Stimulated activated memory B cell treated with anti-CD40 and anti-IgM and Interleukin-4, amounts not matched to agents 10 μg/mL and 1 μg/mL and 100 μg/mL, for 72 hours (primary cell): ENCODE measurements around the gene IRF1.
"Not testable (repeated sequence)": the region's sequence is repeated elsewhere in the genome, so short reads cannot be mapped to it uniquely, and the experiment has no call there.

Source experiments
- ATAC-seq: fragments of 150-1000 bp; cut with Tn5 transposase; 2 replicates; pipeline ENCODE4 v1.10.0; 2021
- H3K27ac Mint-ChIP-seq: one replicate; pipeline ENCODE4 v1.8.0; 2022; ENCODE audit warnings: mild to moderate bottlenecking, mixed read lengths
- H3K27me3 Mint-ChIP-seq: one replicate; pipeline ENCODE4 v1.8.0; 2022; ENCODE audit warnings: mixed read lengths
- H3K36me3 Mint-ChIP-seq: one replicate; pipeline ENCODE4 v1.8.0; 2022; ENCODE audit warnings: mixed read lengths
- H3K4me1 Mint-ChIP-seq: one replicate; pipeline ENCODE4 v1.8.0; 2022; ENCODE audit warnings: mixed read lengths
- H3K4me3 Mint-ChIP-seq: one replicate; pipeline ENCODE4 v1.8.0; 2022; ENCODE audit warnings: mild to moderate bottlenecking, moderate library complexity, mixed read lengths
- H3K9me3 Mint-ChIP-seq: one replicate; pipeline ENCODE4 v1.8.0; 2022; ENCODE audit warnings: mixed read lengths

Gene IRF1

DNA sequence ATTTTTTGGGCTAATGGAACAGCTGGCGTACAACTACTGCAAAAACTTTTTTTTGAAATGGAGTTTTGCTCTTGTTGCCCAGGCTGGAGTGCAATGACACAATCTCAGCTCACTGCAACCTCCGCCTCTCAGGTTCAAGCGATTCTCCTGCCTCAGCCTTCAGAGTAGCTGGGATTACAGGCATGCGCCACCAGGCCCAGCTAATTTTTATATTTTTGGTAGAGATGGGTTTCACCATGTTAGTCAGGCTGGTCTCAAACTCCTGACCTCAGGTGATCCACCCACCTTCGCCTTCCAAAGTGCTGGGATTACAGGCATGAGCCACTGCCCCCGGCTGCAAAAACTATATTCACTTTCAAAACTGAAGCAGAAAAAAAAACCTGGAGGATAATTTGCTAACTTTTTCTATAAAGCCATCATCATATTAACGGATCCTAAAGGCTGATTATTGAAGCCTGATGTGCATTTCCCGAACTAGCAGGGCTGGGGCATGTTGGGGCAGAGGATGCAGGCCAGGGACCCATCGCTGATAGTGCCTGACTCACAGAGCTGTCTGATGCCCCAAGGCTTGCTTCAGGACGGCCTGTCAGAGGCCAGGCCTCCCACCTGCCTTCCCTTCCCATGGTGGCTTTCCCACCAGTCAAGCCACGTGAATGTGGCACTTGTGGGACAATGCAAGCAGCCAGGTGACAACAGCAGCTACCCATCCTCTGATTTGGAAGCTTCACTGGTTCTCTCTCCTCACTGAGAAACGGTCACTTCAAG is 5.5 kb downstream of the IRF1 start:
- Mint-ChIP-seq H3K27ac (peak overlapping the region; percentile 76), H3K4me1 (peaks cover 64% of the 10 kb centered on the region), H3K36me3 (peaks cover 55% of the 10 kb centered on the region)
- H3K9me3 Mint-ChIP-seq, ATAC-seq, H3K4me3 Mint-ChIP-seq, H3K27me3 Mint-ChIP-seq: not testable (repeated sequence)

GRCh38 chr5:132484391-132484725 is 6.2 kb downstream of the IRF1 start:
- H3K27ac Mint-ChIP-seq: no peak overlapping the region
- no peak for ATAC-seq
- no peak overlapping the region for H3K4me3 Mint-ChIP-seq

GRCh38 chr5:132483661-132484390 is 6.7 kb downstream of the IRF1 start:
- Mint-ChIP-seq H3K9me3 (no peaks in the 10 kb centered on the region), H3K4me3 (no peak overlapping the region), H3K27me3 (no peaks in the 10 kb centered on the region), H3K36me3 (peaks cover 44% of the 10 kb centered on the region), H3K4me1 (peaks cover 64% of the 10 kb centered on the region), H3K27ac (no peak overlapping the region)
- no peak for ATAC-seq

More at GRCh38 chr5:132484391-132484725, 6.2 kb downstream of the IRF1 start:
- H3K9me3 Mint-ChIP-seq: no peaks in the 10 kb centered on the region
- H3K4me1 Mint-ChIP-seq: peaks cover 64% of the 10 kb centered on the region
- no peaks in the 10 kb centered on the region for H3K27me3 Mint-ChIP-seq
- peaks cover 49% of the 10 kb centered on the region for H3K36me3 Mint-ChIP-seq

DNA sequence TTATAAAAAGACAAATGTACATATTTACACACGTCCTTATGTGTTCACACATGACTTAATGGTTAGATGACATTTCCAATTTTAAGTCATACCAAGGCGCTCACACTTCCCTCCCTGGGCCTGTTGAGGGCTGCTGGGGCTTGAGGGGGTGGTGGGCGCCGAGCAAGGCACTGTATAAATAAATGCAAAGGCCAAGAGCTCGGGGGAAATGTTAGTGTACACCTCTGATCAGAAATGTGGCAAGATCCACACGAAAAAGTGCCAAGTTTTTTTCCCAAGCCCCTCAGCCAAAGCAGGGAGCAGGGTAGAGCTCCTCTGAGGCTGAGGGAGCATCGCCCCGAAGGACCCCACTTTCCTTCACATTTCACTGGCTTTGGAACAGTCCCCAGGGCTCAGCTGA is 7.5 kb downstream of the IRF1 start:
- no peak for ATAC-seq
- H3K9me3 Mint-ChIP-seq: no peaks in the 10 kb centered on the region
- peaks cover 64% of the 10 kb centered on the region for H3K4me1 Mint-ChIP-seq
- no peak overlapping the region for H3K27ac Mint-ChIP-seq
- H3K27me3 Mint-ChIP-seq: no peaks in the 10 kb centered on the region
- H3K36me3 Mint-ChIP-seq: peaks cover 42% of the 10 kb centered on the region
- H3K4me3 Mint-ChIP-seq: no peak overlapping the region

- Mint-ChIP-seq H3K27me3 (no peaks in the 10 kb centered on the region), H3K27ac (peak overlapping the region; percentile 30), H3K4me1 (peaks cover 65% of the 10 kb centered on the region), H3K9me3 (no peaks in the 10 kb centered on the region), H3K4me3 (no peak overlapping the region), H3K36me3 (peaks cover 29% of the 10 kb centered on the region)
- no peak for ATAC-seq
Observed at GRCh38 chr5:132481596-132482211, 8.9 kb downstream of the IRF1 start.

- peak overlapping the region; percentile 30 for H3K27ac Mint-ChIP-seq
- H3K4me1 Mint-ChIP-seq: peaks cover 64% of the 10 kb centered on the region
- no peak overlapping the region for H3K4me3 Mint-ChIP-seq
- peaks cover 23% of the 10 kb centered on the region for H3K36me3 Mint-ChIP-seq
- no peaks in the 10 kb centered on the region for H3K27me3 Mint-ChIP-seq
- no peak for ATAC-seq
- no peaks in the 10 kb centered on the region for H3K9me3 Mint-ChIP-seq
Observed at GRCh38 chr5:132480893-132481595, 9.5 kb downstream of the IRF1 start.

DNA sequence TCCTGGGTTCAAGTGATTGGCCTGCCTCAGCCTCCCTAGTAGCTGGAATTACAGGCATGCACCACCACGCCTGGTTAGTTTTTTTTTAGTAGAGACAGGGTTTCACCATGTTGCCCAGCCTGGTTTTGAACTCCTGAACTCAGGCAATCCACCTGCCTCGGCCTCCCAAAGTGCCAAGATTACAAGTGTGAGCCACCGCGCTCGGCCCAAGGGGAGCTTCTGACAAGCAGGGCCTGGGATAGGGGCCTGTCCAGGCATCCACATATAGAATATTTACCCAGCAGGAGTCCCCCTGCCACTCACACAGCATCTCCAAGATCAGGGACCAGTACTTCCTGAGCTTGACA is 10.1 kb downstream of the IRF1 start:
- Mint-ChIP-seq H3K4me3 (no peak overlapping the region), H3K27ac (peak overlapping the region; percentile 30)

DNA sequence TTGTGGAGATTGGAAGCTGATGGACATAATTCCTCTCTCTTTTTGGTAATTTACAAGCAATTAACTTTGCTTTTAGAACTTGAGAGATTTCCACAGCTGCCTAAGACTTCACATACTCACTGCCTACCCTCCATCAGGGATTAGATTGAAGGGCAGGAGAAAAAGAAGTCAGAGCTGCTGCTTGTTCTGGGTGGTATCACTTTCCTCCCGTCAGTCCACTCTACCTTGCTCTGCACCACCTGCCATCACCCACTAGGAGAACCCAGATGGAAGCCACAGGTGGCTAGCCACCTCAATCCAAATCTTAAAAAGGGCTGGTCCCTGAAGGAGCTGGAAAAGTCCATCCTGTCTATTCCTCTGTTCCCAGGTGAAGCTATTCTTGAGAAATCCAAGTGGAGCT is 10.5 kb downstream of the IRF1 start:
- Mint-ChIP-seq H3K36me3 (peaks cover 13% of the 10 kb centered on the region), H3K9me3 (no peaks in the 10 kb centered on the region), H3K4me1 (peaks cover 61% of the 10 kb centered on the region), H3K27me3 (no peaks in the 10 kb centered on the region), H3K4me3 (no peak overlapping the region), H3K27ac (no peak overlapping the region)
- peak; percentile 31 for ATAC-seq

More for the DNA sequence above, 10.1 kb downstream of the IRF1 start:
- Mint-ChIP-seq H3K9me3 (no peaks in the 10 kb centered on the region), H3K36me3 (peaks cover 17% of the 10 kb centered on the region), H3K27me3 (no peaks in the 10 kb centered on the region), H3K4me1 (peaks cover 62% of the 10 kb centered on the region)
- no peak for ATAC-seq

DNA sequence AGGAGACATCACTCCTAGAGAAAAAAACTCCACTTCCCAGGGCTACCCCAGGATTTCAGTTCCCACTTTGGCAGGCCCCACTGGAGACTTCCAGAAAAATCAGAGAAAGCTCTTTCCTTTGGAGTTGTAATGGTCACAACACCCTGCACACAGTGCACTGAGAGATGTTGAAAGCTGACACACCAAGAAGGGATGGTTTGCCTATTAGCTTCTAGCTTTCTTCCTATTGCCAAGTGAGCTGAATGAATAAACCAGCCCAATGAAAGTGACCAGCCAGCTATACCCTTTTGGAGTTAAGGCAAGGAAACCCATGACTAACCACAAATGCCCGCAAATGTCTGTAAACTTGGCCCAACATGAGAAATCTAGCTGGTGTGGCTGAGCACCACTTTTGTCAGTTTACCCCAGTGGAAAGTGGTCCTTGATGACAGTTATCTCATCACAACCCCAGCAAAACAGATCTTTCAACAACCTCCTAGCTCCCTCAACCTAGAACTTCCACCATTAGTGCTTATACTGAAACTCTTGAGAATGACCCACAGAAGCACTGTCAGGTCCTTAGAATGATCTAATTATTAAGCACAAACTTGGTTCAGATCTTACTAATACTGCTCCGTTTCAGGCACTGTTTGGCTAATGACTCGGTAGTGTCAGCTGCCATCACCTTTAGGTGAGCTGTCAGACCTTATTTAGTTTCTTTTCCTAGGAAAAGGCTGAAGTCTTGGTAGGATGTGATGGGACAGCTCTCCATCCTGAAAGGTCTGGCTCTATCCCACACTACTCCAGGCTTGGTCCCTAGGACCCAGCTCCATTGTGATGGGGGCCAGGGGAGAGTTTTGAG is 11.2 kb downstream of the IRF1 start:
- no peaks in the 10 kb centered on the region for H3K9me3 Mint-ChIP-seq
- H3K27ac Mint-ChIP-seq: peak overlapping the region; percentile 73
- H3K27me3 Mint-ChIP-seq: no peaks in the 10 kb centered on the region
- H3K4me1 Mint-ChIP-seq: peaks cover 68% of the 10 kb centered on the region
- no peak overlapping the region for H3K4me3 Mint-ChIP-seq
- peaks cover 8% of the 10 kb centered on the region for H3K36me3 Mint-ChIP-seq
- ATAC-seq: no peak

GRCh38 chr5:132478366-132478871 is 12.2 kb downstream of the IRF1 start:
- no peaks in the 10 kb centered on the region for H3K36me3 Mint-ChIP-seq
- no peak for ATAC-seq
- H3K4me3 Mint-ChIP-seq: no peak overlapping the region
- H3K27me3 Mint-ChIP-seq: no peaks in the 10 kb centered on the region
- H3K27ac Mint-ChIP-seq: peak overlapping the region; percentile 73
- H3K4me1 Mint-ChIP-seq: peaks cover 72% of the 10 kb centered on the region
- H3K9me3 Mint-ChIP-seq: no peaks in the 10 kb centered on the region

GRCh38 chr5:132477784-132478365 is 12.7 kb downstream of the IRF1 start:
- H3K9me3 Mint-ChIP-seq: no peaks in the 10 kb centered on the region
- no peaks in the 10 kb centered on the region for H3K36me3 Mint-ChIP-seq
- ATAC-seq: peak; percentile 71
- no peaks in the 10 kb centered on the region for H3K27me3 Mint-ChIP-seq
- peak overlapping the region; percentile 73 for H3K27ac Mint-ChIP-seq
- peaks cover 78% of the 10 kb centered on the region for H3K4me1 Mint-ChIP-seq
- H3K4me3 Mint-ChIP-seq: no peak overlapping the region

- Mint-ChIP-seq H3K4me3 (no peak overlapping the region), H3K27ac (peak overlapping the region; percentile 73), H3K9me3 (no peaks in the 10 kb centered on the region), H3K36me3 (no peaks in the 10 kb centered on the region), H3K27me3 (no peaks in the 10 kb centered on the region), H3K4me1 (peaks cover 78% of the 10 kb centered on the region)
- ATAC-seq: peak; percentile 5
Observed at GRCh38 chr5:132476876-132477781, 13.4 kb downstream of the IRF1 start.
